Cardiac muscle cell (in vitro differentiated cells and primary cell): Measurements from ENCODE around the gene XPC. TPM values are rescaled to one million over a fixed set of nuclear protein-coding genes. Genes with fewer than 3 reads are reported as not detected.

Experiments used
- DNase-seq, 2 donors: peaks; one replicate each; pipeline versions ENCODE4 v3.0.0 to v3.0.0-alpha.2; 2010 to 2017; ENCODE audit warnings: low read depth in 1 of 2, low spot score in 1 of 2
- H3K27ac ChIP-seq: fragments of 200-600 bp; sonication (generic); 2 replicates; pipeline ENCODE4 v1.5.1; 2016
- H3K27me3 ChIP-seq: fragments of 200-600 bp; sonication (generic); 2 replicates; pipeline ENCODE4 v1.6.0; 2016; ENCODE audit warnings: control low read depth
- H3K36me3 ChIP-seq: fragments of 200-600 bp; sonication (generic); 2 replicates; pipeline ENCODE4 v1.5.1; 2016; ENCODE audit warnings: control low read depth
- H3K4me1 ChIP-seq: fragments of 200-600 bp; sonication (generic); 2 replicates; pipeline ENCODE4 v1.8.1; 2017; ENCODE audit warnings: low read depth, mild to moderate bottlenecking, mixed run types
- H3K4me3 ChIP-seq: fragments of 200-600 bp; sonication (generic); 2 replicates; pipeline ENCODE4 v1.5.1; 2016; ENCODE audit warnings: mild to moderate bottlenecking
- H3K9me3 ChIP-seq: fragments of 200-600 bp; sonication (generic); 2 replicates; pipeline ENCODE4 v1.5.1; 2017; ENCODE audit warnings: low read depth, mild to moderate bottlenecking, control low read depth
- polyA plus RNA-seq: library from polyadenylated mRNA; unstranded; fragments of >200 nt; fragmentation: Nextera tagmentation; extraction: Ambion mirVana; gene quantifications from 2 replicates; pipeline ENCODE4 v1.2.1, GENCODE V29; 2016
- total RNA-seq: library from RNA; depleted of rRNA; stranded (reverse); fragments of >200 nt; gene quantifications from 2 replicates; pipeline ENCODE4 v1.2.3, GENCODE V29; 2016
- TF ChIP-seq, protein P1 (sequence below): IDR thresholded peaks from 2 replicates; pipeline ENCODE4 v1.5.1; 2012; ENCODE audit warnings: low read depth, mild to moderate bottlenecking, low read length

XPC gene
- total and polyA plus RNA-seq, 2 experiments from 2014 or later = 26.6 to 37.7 TPM

DNA sequence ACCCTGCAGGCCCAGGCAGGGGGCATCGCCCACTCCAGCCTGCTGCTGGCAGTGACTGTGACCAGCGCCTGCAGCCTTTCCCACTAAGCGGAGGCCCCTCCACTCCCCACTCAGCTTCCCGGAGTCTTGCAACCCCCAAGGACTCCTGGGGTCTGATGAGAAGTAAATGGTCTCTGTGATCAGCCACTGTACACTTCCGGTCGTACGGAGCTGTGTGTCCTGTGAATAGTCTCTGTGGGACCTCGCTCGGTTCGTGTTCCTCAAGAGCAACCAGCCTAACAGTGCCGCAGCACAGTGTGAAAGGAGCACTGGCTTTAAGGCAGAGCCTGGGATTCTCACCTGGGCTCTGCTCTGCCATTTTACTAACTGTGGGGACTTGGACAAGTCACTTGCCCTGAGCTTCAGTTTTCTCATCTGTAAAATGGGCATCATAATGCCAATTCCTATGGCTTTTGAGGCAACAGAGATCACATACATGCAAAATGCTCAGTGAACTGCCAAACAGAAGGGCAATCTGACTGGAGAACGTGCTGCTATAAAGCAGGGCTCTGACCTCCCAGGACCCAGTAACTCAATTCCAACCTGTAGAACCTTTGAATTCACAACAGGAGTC is 26.8 kb downstream of the XPC start:
- peaks cover 5% of the 10 kb centered on the region for H3K4me1 ChIP-seq
- TF ChIP-seq, protein P1, sequence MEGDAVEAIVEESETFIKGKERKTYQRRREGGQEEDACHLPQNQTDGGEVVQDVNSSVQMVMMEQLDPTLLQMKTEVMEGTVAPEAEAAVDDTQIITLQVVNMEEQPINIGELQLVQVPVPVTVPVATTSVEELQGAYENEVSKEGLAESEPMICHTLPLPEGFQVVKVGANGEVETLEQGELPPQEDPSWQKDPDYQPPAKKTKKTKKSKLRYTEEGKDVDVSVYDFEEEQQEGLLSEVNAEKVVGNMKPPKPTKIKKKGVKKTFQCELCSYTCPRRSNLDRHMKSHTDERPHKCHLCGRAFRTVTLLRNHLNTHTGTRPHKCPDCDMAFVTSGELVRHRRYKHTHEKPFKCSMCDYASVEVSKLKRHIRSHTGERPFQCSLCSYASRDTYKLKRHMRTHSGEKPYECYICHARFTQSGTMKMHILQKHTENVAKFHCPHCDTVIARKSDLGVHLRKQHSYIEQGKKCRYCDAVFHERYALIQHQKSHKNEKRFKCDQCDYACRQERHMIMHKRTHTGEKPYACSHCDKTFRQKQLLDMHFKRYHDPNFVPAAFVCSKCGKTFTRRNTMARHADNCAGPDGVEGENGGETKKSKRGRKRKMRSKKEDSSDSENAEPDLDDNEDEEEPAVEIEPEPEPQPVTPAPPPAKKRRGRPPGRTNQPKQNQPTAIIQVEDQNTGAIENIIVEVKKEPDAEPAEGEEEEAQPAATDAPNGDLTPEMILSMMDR = no peak
- H3K4me3 ChIP-seq = no peak overlapping the region
- H3K9me3 ChIP-seq = no peaks in the 10 kb centered on the region
- DNase-seq = no peak
- H3K36me3 ChIP-seq = peaks cover 12% of the 10 kb centered on the region
- H3K27me3 ChIP-seq = no peaks in the 10 kb centered on the region
- H3K27ac ChIP-seq = no peak overlapping the region

- Histone ChIP-seq H3K27ac (no peak overlapping the region), H3K9me3 (no peaks in the 10 kb centered on the region), H3K4me1 (peaks cover 5% of the 10 kb centered on the region), H3K27me3 (no peaks in the 10 kb centered on the region), H3K36me3 (peaks cover 13% of the 10 kb centered on the region), H3K4me3 (no peak overlapping the region)
- TF ChIP-seq, protein P1 = no peak
- no peak for DNase-seq
Measured at GRCh38 chr3:14150491-14151230, 27.7 kb downstream of the XPC start.

- Histone ChIP-seq H3K4me1 (peaks cover 6% of the 10 kb centered on the region), H3K9me3 (no peaks in the 10 kb centered on the region), H3K36me3 (peaks cover 15% of the 10 kb centered on the region), H3K27me3 (no peaks in the 10 kb centered on the region), H3K4me3 (no peak overlapping the region), H3K27ac (peak overlapping the region; percentile 16)
- DNase-seq = no peak
- TF ChIP-seq, protein P1 = no peak
Measured at GRCh38 chr3:14150078-14150477, 28.3 kb downstream of the XPC start.

GRCh38 chr3:14148041-14148985 is 30.1 kb downstream of the XPC start:
- Histone ChIP-seq H3K36me3 (peaks cover 13% of the 10 kb centered on the region), H3K27ac (no peak overlapping the region), H3K4me1 (peaks cover 19% of the 10 kb centered on the region), H3K4me3 (no peak overlapping the region), H3K27me3 (no peaks in the 10 kb centered on the region), H3K9me3 (no peaks in the 10 kb centered on the region)
- TF ChIP-seq, protein P1 = no peak
- no peak for DNase-seq

GRCh38 chr3:14147617-14148016 is 30.8 kb downstream of the XPC start:
- no peak for DNase-seq
- no peak overlapping the region for H3K27ac ChIP-seq
- H3K36me3 ChIP-seq = peaks cover 12% of the 10 kb centered on the region
- peaks cover 21% of the 10 kb centered on the region for H3K4me1 ChIP-seq
- no peaks in the 10 kb centered on the region for H3K27me3 ChIP-seq
- no peak overlapping the region for H3K4me3 ChIP-seq
- H3K9me3 ChIP-seq = no peaks in the 10 kb centered on the region
- TF ChIP-seq, protein P1 = no peak
